Left kidney (tissue), 2 donors: ENCODE measurements around the gene SPRING1. TPM values are rescaled to one million over a fixed set of nuclear protein-coding genes. Genes with fewer than 3 reads are reported as not detected.

Experiments used
- DNase-seq: peaks from one replicate; pipeline ENCODE4 v3.0.0-alpha.2; 2013
- polyA plus RNA-seq: library from polyadenylated mRNA; unstranded; fragments of 120-200 nt; gene quantifications from one replicate; pipeline ENCODE4 v1.2.1, GENCODE V29; 2013; ENCODE audit not compliant: insufficient read length

The SPRING1 gene
- polyA plus RNA-seq, 1 donor = 33.8 TPM

- DNase-seq = no peak
Observed at GRCh38 chr12:116710370-116711150, 27.3 kb downstream of the SPRING1 start.

DNA sequence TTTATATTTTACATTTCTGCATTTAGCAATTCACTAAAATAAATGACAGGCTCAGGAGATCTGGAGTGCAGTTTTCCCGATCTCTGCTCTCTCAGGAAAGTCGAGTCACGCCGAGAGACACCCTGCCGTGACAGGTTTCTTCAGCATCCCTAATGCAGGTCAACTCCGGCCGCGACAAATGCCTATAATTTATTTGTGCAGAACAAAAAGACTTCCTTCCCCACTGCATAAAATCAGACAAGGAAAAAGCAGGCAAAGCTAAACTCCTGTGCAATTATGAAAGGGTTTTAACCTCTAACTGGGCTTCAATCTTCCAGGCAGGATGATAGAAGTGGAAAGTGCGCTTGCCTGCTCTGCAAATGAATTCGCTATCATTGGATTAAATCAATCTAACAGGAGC lies 28.1 kb downstream of the SPRING1 start:
- no peak for DNase-seq

- no peak for DNase-seq
Observed at GRCh38 chr12:116708826-116709756, 28.8 kb downstream of the SPRING1 start.

- DNase-seq = no peak
Observed at GRCh38 chr12:116707751-116708150, 30.1 kb downstream of the SPRING1 start.

DNA sequence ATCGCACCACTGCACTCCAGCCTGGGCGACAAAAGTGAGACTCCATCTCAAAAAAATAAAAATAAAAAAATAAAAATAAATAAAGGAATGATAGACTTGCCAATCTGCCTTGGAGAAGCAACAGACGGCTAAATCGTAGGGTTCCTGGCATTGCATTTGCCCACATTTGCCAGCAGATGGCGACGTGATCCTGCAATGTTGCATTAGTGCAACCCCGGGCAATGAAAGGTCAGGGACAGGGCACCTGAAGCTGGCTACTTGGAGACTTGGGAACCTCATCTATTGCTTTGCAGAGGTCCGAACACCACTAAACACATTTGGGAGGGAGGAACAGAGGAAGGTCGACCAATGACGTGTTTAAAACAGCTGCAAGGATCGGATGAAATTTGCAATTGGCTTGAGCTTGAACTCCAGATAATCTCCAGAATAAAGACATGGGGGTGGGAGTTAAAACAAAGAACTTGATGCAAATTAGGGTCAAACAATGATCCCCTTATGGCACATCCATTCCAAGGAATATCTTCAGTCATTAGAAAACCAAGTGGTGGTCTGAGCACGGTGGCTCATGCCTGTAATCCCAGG lies 34.6 kb downstream of the SPRING1 start:
- no peak for DNase-seq

DNA sequence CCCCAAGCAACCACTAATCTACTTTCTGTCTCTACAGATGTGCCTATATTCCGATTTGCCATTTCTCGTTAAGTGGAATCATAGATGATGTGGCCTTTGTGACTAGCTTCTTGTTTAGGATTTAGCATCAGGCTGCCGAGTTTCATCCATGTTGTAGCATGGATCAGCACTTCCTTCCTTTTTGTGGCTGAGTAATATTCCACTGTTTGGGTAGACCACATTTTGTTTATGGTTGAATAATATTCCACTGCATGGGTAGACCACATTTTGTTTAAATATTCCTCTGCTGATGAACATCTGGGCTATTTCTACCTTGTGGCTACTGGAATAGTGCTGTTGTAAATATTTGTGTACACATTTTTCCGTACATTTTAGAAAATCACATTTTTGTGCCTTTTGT lies 36.4 kb downstream of the SPRING1 start:
- DNase-seq = no peak

DNA sequence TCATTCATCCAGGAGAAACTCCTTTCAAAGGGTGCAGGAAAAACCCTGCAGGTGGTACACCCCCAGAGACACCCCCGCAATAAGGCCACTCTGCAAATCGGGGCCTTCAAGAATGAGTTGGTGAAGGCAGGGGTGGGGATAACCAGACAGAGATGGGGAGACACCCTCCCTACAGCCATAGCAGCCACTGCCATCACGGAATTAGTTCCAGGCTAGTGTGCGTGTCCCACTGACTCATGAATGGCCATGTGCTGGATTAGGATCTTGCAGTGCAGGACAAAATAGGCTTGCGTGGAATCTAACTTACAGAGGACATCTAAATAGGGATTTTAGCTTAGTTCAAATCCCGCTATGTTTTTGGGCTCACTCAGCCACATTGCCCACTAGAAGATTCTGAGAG lies 37.8 kb downstream of the SPRING1 start:
- DNase-seq = no peak

- DNase-seq = no peak
Observed at GRCh38 chr12:116698554-116699075, 39.3 kb downstream of the SPRING1 start.

GRCh38 chr12:116698116-116698515 lies 39.8 kb downstream of the SPRING1 start:
- no peak for DNase-seq

DNA sequence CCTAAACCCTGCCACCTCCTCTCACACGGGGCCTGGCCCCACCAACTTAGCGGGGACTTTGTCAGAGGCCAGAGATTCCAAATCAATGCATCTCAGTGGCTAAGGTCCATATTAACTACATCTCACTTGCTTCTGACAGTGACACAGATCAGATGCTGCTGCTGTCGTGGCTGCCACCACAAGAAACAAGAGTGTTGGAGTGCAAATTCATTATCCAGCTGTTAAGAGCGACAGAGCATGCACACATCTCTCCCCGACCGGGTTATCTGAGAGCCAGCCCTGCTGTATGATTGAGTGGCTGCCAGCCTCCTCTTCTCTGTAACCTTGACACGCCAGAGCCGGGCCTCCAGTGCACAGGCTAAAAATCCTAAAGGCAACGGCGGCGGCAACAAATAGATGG lies 40.2 kb downstream of the SPRING1 start:
- no peak for DNase-seq

GRCh38 chr12:116697305-116697704 lies 40.6 kb downstream of the SPRING1 start:
- no peak for DNase-seq

GRCh38 chr12:116695464-116695725 lies 42.5 kb downstream of the SPRING1 start:
- no peak for DNase-seq

GRCh38 chr12:116694653-116695463 lies 43.0 kb downstream of the SPRING1 start:
- DNase-seq = no peak

GRCh38 chr12:116693286-116694227 lies 44.3 kb downstream of the SPRING1 start:
- DNase-seq = no peak

GRCh38 chr12:116692605-116693004 lies 45.3 kb downstream of the SPRING1 start:
- no peak for DNase-seq

DNA sequence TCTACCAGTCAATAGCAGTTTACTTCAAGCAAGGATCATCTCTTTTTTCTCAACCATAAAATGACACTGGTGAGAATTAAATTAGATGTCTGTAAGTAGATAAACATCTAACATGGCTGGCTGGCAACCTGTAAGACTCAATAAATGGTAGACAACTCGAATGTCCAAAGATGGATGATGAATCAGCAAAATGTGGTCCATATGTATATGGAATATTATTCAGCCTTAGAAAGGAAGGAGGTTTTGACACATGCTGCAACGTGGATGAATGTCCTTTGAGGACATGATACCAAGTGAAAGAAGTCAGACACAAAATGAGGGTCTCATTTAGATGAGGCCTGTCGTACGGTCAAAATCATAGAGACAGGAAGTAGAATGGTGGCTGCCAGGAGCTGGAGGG lies 46.2 kb downstream of the SPRING1 start:
- DNase-seq = no peak

DNA sequence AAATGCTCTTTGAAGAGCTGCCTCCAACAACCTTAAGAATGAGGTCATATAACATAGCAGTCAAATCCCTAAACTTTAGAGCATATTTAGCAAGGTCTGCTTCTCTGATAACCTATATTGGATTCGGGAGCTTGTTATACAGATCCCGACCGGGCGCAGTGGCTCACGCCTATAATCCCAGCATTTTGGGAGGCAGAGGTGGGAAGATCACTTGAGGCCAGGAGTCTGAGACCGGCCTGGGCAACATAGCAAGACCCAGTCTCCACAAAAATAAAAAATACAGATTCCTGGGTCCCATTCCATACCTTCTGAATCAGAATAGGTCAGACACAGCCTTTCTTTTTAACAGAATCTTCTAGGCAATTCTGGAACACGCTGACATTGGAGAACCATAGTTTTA lies 46.7 kb downstream of the SPRING1 start:
- DNase-seq = no peak

DNA sequence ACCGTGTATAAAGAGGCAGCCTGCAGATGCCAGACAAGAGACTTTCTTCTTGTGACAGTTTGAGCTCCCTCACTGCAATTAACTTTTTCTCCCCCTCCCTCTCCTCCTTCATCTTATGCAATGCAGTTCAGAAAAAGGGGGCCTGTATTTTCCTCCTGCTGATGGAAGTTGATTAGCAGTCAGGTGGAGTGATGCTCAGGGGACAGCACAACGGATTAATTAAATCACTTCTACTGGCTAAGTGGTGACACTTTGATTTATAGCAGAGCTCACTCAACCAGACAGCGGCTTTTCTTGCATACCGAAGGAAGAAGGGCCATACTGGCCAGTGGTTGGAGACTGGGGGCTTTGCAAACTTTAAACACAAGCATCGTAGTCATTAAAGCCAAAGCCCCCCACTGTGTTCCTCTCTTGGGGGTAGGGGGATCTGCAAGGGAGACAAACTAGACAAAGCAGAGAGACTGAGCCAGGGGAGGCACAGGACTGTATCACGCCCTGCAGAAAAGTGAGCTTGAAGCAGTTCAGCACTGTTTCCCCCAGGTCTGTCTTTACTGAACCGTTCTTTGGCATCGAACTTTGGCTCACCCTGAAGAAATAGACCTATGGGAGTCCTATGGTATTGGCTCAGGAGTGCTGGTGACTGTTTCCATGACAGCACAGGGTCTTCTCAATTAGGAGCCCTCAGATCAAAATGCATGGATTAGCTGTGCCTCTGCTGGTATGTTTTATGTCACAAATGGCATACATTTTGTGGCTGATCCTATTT lies 47.7 kb downstream of the SPRING1 start:
- DNase-seq = no peak

DNA sequence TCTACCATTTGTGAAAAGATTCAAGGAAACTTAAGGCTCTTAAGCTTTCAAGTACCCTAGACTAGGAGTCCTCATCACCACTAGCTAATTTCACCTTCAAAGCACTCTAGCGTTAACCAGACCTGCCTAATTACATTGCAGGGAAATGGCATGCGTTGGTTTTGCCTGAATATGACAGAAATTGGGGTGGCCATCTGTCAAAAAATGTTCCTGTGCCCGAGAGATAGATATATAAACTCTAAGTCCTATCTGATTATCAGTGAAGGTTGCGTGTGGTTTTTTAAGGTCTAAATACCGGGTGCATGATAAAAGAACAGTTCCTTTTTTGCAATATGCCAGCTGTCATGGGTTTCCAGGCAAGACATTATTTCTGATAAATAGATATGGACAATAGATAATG lies 48.3 kb downstream of the SPRING1 start:
- DNase-seq = no peak
